Peyer's patch (tissue), 4 donors: ENCODE measurements around the gene RBM18. TPM values are rescaled to one million over a fixed set of nuclear protein-coding genes. Genes with fewer than 3 reads are reported as not detected.

ENCODE experiments used
- DNase-seq, 3 donors: peaks; one replicate each; pipeline ENCODE4 v3.0.0-alpha.2; 2017 to 2019
- H3K27ac ChIP-seq, 4 donors: fragments of 200-600 bp; sonication (generic); one replicate each; pipeline ENCODE4 v1.5.1; 2016 to 2019
- H3K27me3 ChIP-seq, 2 donors: fragments of 200-600 bp; sonication (generic); one replicate each; pipeline ENCODE4 v1.5.1; 2019
- H3K36me3 ChIP-seq, 3 donors: fragments of 200-600 bp; sonication (generic); one replicate each; pipeline ENCODE4 v1.5.1; 2016 to 2019
- H3K4me1 ChIP-seq, 4 donors: fragments of 200-600 bp; sonication (generic); one replicate each; pipeline ENCODE4 v1.5.1; 2016 to 2019
- H3K4me3 ChIP-seq, 4 donors: fragments of 200-600 bp; sonication (generic); 1 replicate in 3 of 4; 2 replicates in 1 of 4; pipeline ENCODE4 v1.5.1; 2016 to 2019; ENCODE audit warnings: mild to moderate bottlenecking in 1 of 4
- H3K9me3 ChIP-seq, 4 donors: fragments of 200-600 bp; sonication (generic); one replicate each; pipeline ENCODE4 v1.5.1; 2016 to 2019; ENCODE audit warnings: mild to moderate bottlenecking in 1 of 4
- CTCF ChIP-seq, 6 experiments: fragments of 450-650 bp in 4 of 6; fragments of 200-600 bp in 2 of 6; sonication (generic) in 1 of 6; IDR thresholded peaks; one replicate each; pipeline ENCODE4 v1.5.1; 2017 to 2019; ENCODE audit warnings: antibody characterized with exemption in 6 of 6, mild to moderate bottlenecking in 3 of 6, moderate library complexity in 1 of 6
- POLR2A ChIP-seq, 2 donors: fragments of 450-650 bp; IDR thresholded peaks; one replicate each; pipeline ENCODE4 v1.5.1; 2017; ENCODE audit warnings: antibody characterized with exemption in 2 of 2, mild to moderate bottlenecking in 2 of 2, moderate library complexity in 2 of 2
- total RNA-seq, 4 donors: library from RNA; depleted of rRNA; stranded (reverse); fragments of >200 nt; gene quantifications; one replicate each; pipeline ENCODE4 v1.1.0, GENCODE V29; 2016

RBM18 gene
- total RNA-seq, 4 donors from 2014 or later, result 4.5 to 37.1 (median 7.5) TPM

- peaks cover 0 to 30% (median 5%) of the 10 kb centered on the region in 4 donors for H3K4me1 ChIP-seq
- no peak for TF ChIP-seq CTCF (IDR thresholded peaks at IDR 0.05)
- TF ChIP-seq POLR2A (IDR thresholded peaks at IDR 0.05), result no peak
- no peaks in the 10 kb centered on the region for H3K36me3 ChIP-seq
- no peaks in the 10 kb centered on the region for H3K9me3 ChIP-seq
- DNase-seq, result no peak
- peak overlapping the region in 1 of 4 donors; percentile 45 for H3K4me3 ChIP-seq
- H3K27ac ChIP-seq, result no peak overlapping the region
- peaks cover 0 to 46% of the 10 kb centered on the region in 2 donors for H3K27me3 ChIP-seq
Measured at GRCh38 chr9:122226758-122227574, 37.7 kb downstream of the RBM18 start.

- H3K27ac ChIP-seq, result no peak overlapping the region
- no peak for DNase-seq
- no peaks in the 10 kb centered on the region for H3K9me3 ChIP-seq
- H3K27me3 ChIP-seq, result peaks cover 0 to 52% of the 10 kb centered on the region in 2 donors
- no peaks in the 10 kb centered on the region for H3K36me3 ChIP-seq
- peak overlapping the region in 2 of 4 donors; percentile 6 to 28 for H3K4me3 ChIP-seq
- peaks cover 0 to 30% (median 5%) of the 10 kb centered on the region in 4 donors for H3K4me1 ChIP-seq
- TF ChIP-seq POLR2A (IDR thresholded peaks at IDR 0.05) (no peak), CTCF (IDR thresholded peaks at IDR 0.05) (no peak)
Measured at GRCh38 chr9:122226142-122226757, 38.4 kb downstream of the RBM18 start.

GRCh38 chr9:122225312-122226141, 39.1 kb downstream of the RBM18 start:
- Histone ChIP-seq H3K4me1 (peaks cover 0 to 30% (median 5%) of the 10 kb centered on the region in 4 donors), H3K4me3 (peak overlapping the region in 2 of 4 donors; percentile 6 to 28), H3K27ac (no peak overlapping the region), H3K27me3 (peaks cover 0 to 59% of the 10 kb centered on the region in 2 donors), H3K36me3 (no peaks in the 10 kb centered on the region), H3K9me3 (no peaks in the 10 kb centered on the region)
- TF ChIP-seq CTCF (IDR thresholded peaks at IDR 0.05), result no peak
- DNase-seq, result no peak

- no peak for DNase-seq
- Histone ChIP-seq H3K36me3 (no peaks in the 10 kb centered on the region), H3K4me3 (no peak overlapping the region), H3K27me3 (peaks cover 0 to 64% of the 10 kb centered on the region in 2 donors), H3K9me3 (no peaks in the 10 kb centered on the region), H3K27ac (no peak overlapping the region), H3K4me1 (peaks cover 0 to 49% (median 7%) of the 10 kb centered on the region in 4 donors)
- no peak for TF ChIP-seq CTCF (IDR thresholded peaks at IDR 0.05)
- TF ChIP-seq POLR2A (IDR thresholded peaks at IDR 0.05), result no peak
Measured at GRCh38 chr9:122223435-122223834, 41.2 kb downstream of the RBM18 start.

GRCh38 chr9:122222791-122223190, 41.8 kb downstream of the RBM18 start:
- peaks cover 0 to 42% (median 5%) of the 10 kb centered on the region in 4 donors for H3K4me1 ChIP-seq
- peak in 1 of 3 donors; percentile 6 for DNase-seq
- no peak overlapping the region for H3K4me3 ChIP-seq
- no peak overlapping the region for H3K27ac ChIP-seq
- no peaks in the 10 kb centered on the region for H3K36me3 ChIP-seq
- H3K9me3 ChIP-seq, result no peaks in the 10 kb centered on the region
- H3K27me3 ChIP-seq, result peaks cover 0 to 62% of the 10 kb centered on the region in 2 donors
- TF ChIP-seq CTCF (IDR thresholded peaks at IDR 0.05), result no peak
- TF ChIP-seq POLR2A (IDR thresholded peaks at IDR 0.05), result no peak
